GM12878 (cell line): Measurements from ENCODE around the gene IL36RN. TPM values are rescaled to one million over a fixed set of nuclear protein-coding genes. Genes with fewer than 3 reads are reported as not detected.

Source experiments
- ATAC-seq: fragments of 200-7000 bp; cut with Tn5 transposase; 3 replicates; pipeline ENCODE4 v1.9.1; 2020; ENCODE audit warnings: mild to moderate bottlenecking, moderate library complexity
- BruUV-seq: library from RNA; stranded (reverse); fragments of 400-500 nt; replicated peaks from 2 replicates; lab custom pipeline; 2021; lab: Mats Ljungman, UMichigan
- CTCF ChIA-PET: fragments of 300-600 bp; sonication (Branson Sonifier 250); formaldehyde crosslinking; extraction: SDS; loops from one replicate; lab custom pipeline; 2021; ENCODE audit warnings: inconsistent platforms; lab: Yijun Ruan, JAX
- POLR2A ChIA-PET: fragments of 350-600 bp; formaldehyde crosslinking; extraction: SDS; loops from one replicate; lab custom pipeline; 2021; ENCODE audit warnings: inconsistent platforms; lab: Charles Lee
- RAD21 ChIA-PET: fragments of 300-600 bp; sonication (Branson Sonifier 250); formaldehyde crosslinking; loops from one replicate; lab custom pipeline; 2023; ENCODE audit warnings: antibody characterized with exemption; ENCODE audit not compliant: unreplicated experiment; lab: Charles Lee
- SMC1A ChIA-PET: fragments of 300-600 bp; sonication (Branson Sonifier 250); formaldehyde crosslinking; loops from one replicate; lab custom pipeline; 2023; ENCODE audit not compliant: unreplicated experiment, uncharacterized antibody; lab: Charles Lee
- DNase-seq: peaks from one replicate; pipeline ENCODE4 v3.0.0-alpha.2; 2011; ENCODE audit warnings: low read depth, low spot score
- FAIRE-seq: peaks from 3 replicates; lab custom pipeline; 2011; peaks lifted over from hg19 to GRCh38; lab: Jason Lieb, UNC
- H2AFZ ChIP-seq: 2 replicates; pipeline ENCODE4 v1.6.0; 2011; ENCODE audit warnings: low read depth, low read length, control low read depth; ENCODE audit not compliant: control insufficient read depth
- H3K27ac ChIP-seq: 2 replicates; pipeline ENCODE4 v1.5.1; 2011; ENCODE audit warnings: control low read depth; ENCODE audit not compliant: control insufficient read depth, insufficient read depth
- H3K27me3 ChIP-seq, 2 experiments: replicated peaks in 1 of 2; 2 replicates each; pipeline versions ENCODE4 v1.6.0 to v1.6.1; 2011; ENCODE audit warnings: low read length in 1 of 2; ENCODE audit not compliant: control insufficient read depth in 2 of 2, insufficient read depth in 2 of 2
- H3K36me3 ChIP-seq, 2 experiments: 2 replicates each; pipeline ENCODE4 v1.5.1; 2011; ENCODE audit warnings: low read length in 1 of 2; ENCODE audit not compliant: control insufficient read depth in 2 of 2, insufficient read depth in 2 of 2
- H3K4me1 ChIP-seq: 2 replicates; pipeline ENCODE4 v1.6.1; 2011; ENCODE audit warnings: mild to moderate bottlenecking, low read length, moderate library complexity, mixed read lengths; ENCODE audit not compliant: control insufficient read depth, insufficient read depth
- H3K4me2 ChIP-seq: 2 replicates; pipeline ENCODE4 v1.6.0; 2011; ENCODE audit warnings: control low read depth; ENCODE audit not compliant: control insufficient read depth, insufficient read depth
- H3K4me3 ChIP-seq: fragments of 200-600 bp; sonication (generic); 2 replicates; pipeline ENCODE4 v1.5.1; 2016
- H3K79me2 ChIP-seq: 2 replicates; pipeline ENCODE4 v1.6.0; 2011; ENCODE audit warnings: low read length; ENCODE audit not compliant: control insufficient read depth, insufficient read depth
- H3K9ac ChIP-seq: 2 replicates; pipeline ENCODE4 v1.8.0; 2011; ENCODE audit warnings: low read length, control low read depth, mixed read lengths; ENCODE audit not compliant: control insufficient read depth, insufficient read depth
- H3K9me3 ChIP-seq: replicated peaks from 3 replicates; pipeline ENCODE4 v1.5.1; 2011; ENCODE audit warnings: mild to moderate bottlenecking, low read length; ENCODE audit not compliant: control insufficient read depth, insufficient read depth
- H4K20me1 ChIP-seq: 2 replicates; pipeline ENCODE4 v1.6.0; 2011; ENCODE audit not compliant: control insufficient read depth, insufficient read depth
- ASH2L ChIP-seq: fragments of 300-600, 200-600 bp; sonication (generic); IDR thresholded peaks from 2 replicates; pipeline ENCODE4 v1.6.1; 2017; ENCODE audit warnings: low read depth, mild to moderate bottlenecking, borderline replicate concordance
- BCL11A ChIP-seq: IDR thresholded peaks from 2 replicates; pipeline ENCODE4 v1.6.1; 2011; ENCODE audit warnings: low read depth, low read length
- CBFB ChIP-seq: IDR thresholded peaks from 2 replicates; pipeline ENCODE4 v1.6.1; 2016; ENCODE audit warnings: antibody characterized with exemption, low read depth
- IKZF1 ChIP-seq: fragments of 450-650 bp; conservative IDR thresholded peaks from 2 replicates; pipeline ENCODE4 v1.6.1; 2017; ENCODE audit warnings: antibody characterized with exemption, mild to moderate bottlenecking
- NFIC ChIP-seq: IDR thresholded peaks from 2 replicates; pipeline ENCODE4 v1.6.1; 2012; ENCODE audit warnings: low read depth, mild to moderate bottlenecking, inconsistent platforms, low read length, moderate library complexity
- NFYA ChIP-seq: IDR thresholded peaks from 2 replicates; pipeline ENCODE4 v1.6.1; 2011; ENCODE audit warnings: low read depth, mild to moderate bottlenecking, low read length, improper control_type of control experiment, borderline replicate concordance
- RAD51 ChIP-seq: fragments of 450-650 bp; IDR thresholded peaks from 2 replicates; pipeline ENCODE4 v1.6.1; 2016; ENCODE audit warnings: moderate library complexity, mild to moderate bottlenecking, inconsistent platforms
- SIN3A ChIP-seq: IDR thresholded peaks from 2 replicates; pipeline ENCODE4 v1.6.1; 2012; ENCODE audit warnings: low read depth, low read length, improper control_type of control experiment
- SMAD1 ChIP-seq: fragments of 450-650 bp; IDR thresholded peaks from 2 replicates; pipeline ENCODE4 v1.6.1; 2018; ENCODE audit warnings: mild to moderate bottlenecking, low read depth; ENCODE audit not compliant: partially characterized antibody
- SMC3 ChIP-seq: IDR thresholded peaks from 2 replicates; pipeline ENCODE4 v1.6.1; 2011; ENCODE audit warnings: low read length, improper control_type of control experiment, borderline replicate concordance
- SUPT20H ChIP-seq: IDR thresholded peaks from 2 replicates; pipeline ENCODE4 v1.6.1; 2011; ENCODE audit warnings: low read depth, mild to moderate bottlenecking, low read length, moderate library complexity, borderline replicate concordance; ENCODE audit not compliant: control insufficient read depth
- USF1 ChIP-seq: IDR thresholded peaks from 2 replicates; pipeline ENCODE4 v1.6.1; 2011; ENCODE audit warnings: borderline replicate concordance, low read depth, mild to moderate bottlenecking, moderate library complexity, mixed read lengths, low read length; ENCODE audit not compliant: insufficient read depth; ENCODE audit errors: extremely low read length
- WGBS: methylation state at CpG from one replicate; pipeline ENCODE4 v1.1.6; 2016; ENCODE audit warnings: low lambda C conversion rate; ENCODE audit not compliant: insufficient replicate concordance, insufficient coverage; ENCODE audit errors: missing lambda C conversion rate; 5-methylcytosine and 5-hydroxymethylcytosine counted together
- in situ Hi-C: fragments of 300-500 bp; cut with MboI; formaldehyde crosslinking; loops from 9 replicates; pipeline ENCODE4 v1.14.3; 2018; ENCODE audit warnings: mixed read lengths
- intact Hi-C: fragments of 100-400 bp; cut with micrococcal nuclease; formaldehyde crosslinking; loops from one replicate; pipeline ENCODE4 v1.14.2; 2022; ENCODE audit not compliant: unreplicated experiment
- polyA plus RNA-seq, 11 experiments: library from polyadenylated mRNA; depleted of rRNA in 4 of 11; unstranded in 6 of 11; stranded (reverse) in 5 of 11; fragments of >200 nt; fragmentation: Nextera tagmentation in 4 of 11; fragmentation: Illumina TruSeq in 1 of 11; extraction: Ambion mirVana in 4 of 11; extraction: Trizol in 1 of 11; gene quantifications; 1 replicate in 1 of 11; 2 replicates in 10 of 11; pipeline versions ENCODE4 v1.2.1 to v1.2.3, GENCODE V29; 2011 to 2016; ENCODE audit warnings: inconsistent platforms in 2 of 11, missing spikeins in 2 of 11, low read depth in 1 of 11
- total RNA-seq, 4 experiments: library from RNA; depleted of rRNA in 3 of 4; stranded (reverse); fragments of >200 nt in 3 of 4; fragmentation: Illumina TruSeq in 1 of 4; extraction: Trizol in 1 of 4; gene quantifications; 2 replicates each; pipeline versions ENCODE4 v1.2.1 to v1.2.3, GENCODE V29; 2013 to 2021

The IL36RN gene
- total and polyA plus RNA-seq, 10 of the 15 experiments (the other 5 are each of a cell fraction or from before 2014, with no cell fraction given): not detected

- no peaks in the 10 kb centered on the region for H3K79me2 ChIP-seq
- CTCF ChIA-PET: interaction anchor here (0.8 to 1.0 kb wide), 2 partner anchors 103 to 137 kb away, joined by 3 read pairs; no protein-coding TSS in a partner anchor
- intact Hi-C loops: no loop called here
- no peaks in the 10 kb centered on the region for H4K20me1 ChIP-seq
- no peak overlapping the region for H3K27ac ChIP-seq
- no peak overlapping the region for H3K4me3 ChIP-seq
- no peak overlapping the region for H3K4me2 ChIP-seq
- WGBS: 40% methylated on average over 17 of the region's 18 CpGs
- in situ Hi-C loops: no loop called here
- SMC1A ChIA-PET: no interaction called here
- no peak overlapping the region for H2AFZ ChIP-seq
- no peak for TF ChIP-seq SUPT20H
- no peak for TF ChIP-seq SMC3
- TF ChIP-seq IKZF1: no peak
- no peak for TF ChIP-seq CBFB
- no peak for TF ChIP-seq NFIC
- no peak for TF ChIP-seq SMAD1
- no peak for TF ChIP-seq RAD51
- no peak for TF ChIP-seq SIN3A
- TF ChIP-seq NFYA: no peak
- no peak for TF ChIP-seq USF1
- no peak for TF ChIP-seq BCL11A
- TF ChIP-seq ASH2L: no peak
- TF ChIP-seq, all 136 proteins: peak for 0
- Histone ChIP-seq H3K9me3 (no peaks in the 10 kb centered on the region; the same call in 2 of the 3 replicates), H3K9ac (no peak overlapping the region), H3K36me3 (no peaks in the 10 kb centered on the region), H3K4me1 (no peaks in the 10 kb centered on the region), H3K27me3 (no peaks in the 10 kb centered on the region)
- no peak for ATAC-seq
- BruUV-seq: no TSS peak
- RAD21 ChIA-PET: interaction anchor here (0.5 kb wide), 1 partner anchor 354 kb away, joined by 3 read pairs; no protein-coding TSS in a partner anchor
- no peak for DNase-seq
- FAIRE-seq: no peak
- POLR2A ChIA-PET: no interaction called here
Observed at GRCh38 chr2:113061896-113062770, 3.1 kb downstream of the IL36RN start.
